ENCODE data around the gene MTREX.

MTREX gene

GRCh38 chr5:55407984-55408383 lies 100.2 kb downstream of the MTREX start:
- H3K4me3 ChIP-seq (replicated peaks; ENCODE audit: low read depth, low read length): no peak overlapping the region
- H3K27me3 ChIP-seq (replicated peaks; ENCODE audit: control insufficient read depth, insufficient read depth, low read length): no peaks in the 10 kb centered on the region
- H3K36me3 ChIP-seq (ENCODE audit: control insufficient read depth, insufficient read depth, low read length): peaks cover 7% of the 10 kb centered on the region
- TF ChIP-seq, protein P1, sequence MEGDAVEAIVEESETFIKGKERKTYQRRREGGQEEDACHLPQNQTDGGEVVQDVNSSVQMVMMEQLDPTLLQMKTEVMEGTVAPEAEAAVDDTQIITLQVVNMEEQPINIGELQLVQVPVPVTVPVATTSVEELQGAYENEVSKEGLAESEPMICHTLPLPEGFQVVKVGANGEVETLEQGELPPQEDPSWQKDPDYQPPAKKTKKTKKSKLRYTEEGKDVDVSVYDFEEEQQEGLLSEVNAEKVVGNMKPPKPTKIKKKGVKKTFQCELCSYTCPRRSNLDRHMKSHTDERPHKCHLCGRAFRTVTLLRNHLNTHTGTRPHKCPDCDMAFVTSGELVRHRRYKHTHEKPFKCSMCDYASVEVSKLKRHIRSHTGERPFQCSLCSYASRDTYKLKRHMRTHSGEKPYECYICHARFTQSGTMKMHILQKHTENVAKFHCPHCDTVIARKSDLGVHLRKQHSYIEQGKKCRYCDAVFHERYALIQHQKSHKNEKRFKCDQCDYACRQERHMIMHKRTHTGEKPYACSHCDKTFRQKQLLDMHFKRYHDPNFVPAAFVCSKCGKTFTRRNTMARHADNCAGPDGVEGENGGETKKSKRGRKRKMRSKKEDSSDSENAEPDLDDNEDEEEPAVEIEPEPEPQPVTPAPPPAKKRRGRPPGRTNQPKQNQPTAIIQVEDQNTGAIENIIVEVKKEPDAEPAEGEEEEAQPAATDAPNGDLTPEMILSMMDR (IDR thresholded peaks at IDR 0.05; ENCODE audit: insufficient read depth, low read length, poor library complexity, severe bottlenecking): no peak
- DNase-seq (ENCODE audit: extremely low read depth, insufficient read length): no peak

DNA sequence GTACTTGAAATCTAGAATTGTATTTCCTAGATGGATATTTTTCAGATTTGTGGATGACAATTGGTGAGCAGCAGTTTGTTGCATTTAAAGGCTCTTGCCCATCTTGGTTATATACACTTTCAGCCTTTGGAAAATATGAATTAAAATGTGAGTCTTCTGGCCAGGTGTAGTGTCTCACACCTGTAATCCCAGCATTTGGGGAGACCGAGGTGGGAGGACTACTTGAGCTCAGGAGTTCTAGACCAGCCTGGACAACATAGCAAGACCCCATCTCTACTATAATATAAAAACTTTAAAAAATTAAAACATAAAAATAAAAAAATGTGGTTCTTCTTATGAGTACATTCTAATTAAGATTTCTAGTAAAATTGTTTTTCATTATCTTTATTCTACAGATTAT lies 102.0 kb downstream of the MTREX start:
- TF ChIP-seq, protein P1 (IDR thresholded peaks at IDR 0.05; ENCODE audit: insufficient read depth, low read length, poor library complexity, severe bottlenecking): no peak
- DNase-seq (ENCODE audit: extremely low read depth, insufficient read length): no peak
- H3K27me3 ChIP-seq (replicated peaks; ENCODE audit: control insufficient read depth, insufficient read depth, low read length): no peaks in the 10 kb centered on the region
- H3K4me3 ChIP-seq (replicated peaks; ENCODE audit: low read depth, low read length): no peak overlapping the region
- peaks cover 5% of the 10 kb centered on the region for H3K36me3 ChIP-seq (ENCODE audit: control insufficient read depth, insufficient read depth, low read length)

GRCh38 chr5:55410845-55411244 lies 103.1 kb downstream of the MTREX start:
- TF ChIP-seq, protein P1 (IDR thresholded peaks at IDR 0.05; ENCODE audit: insufficient read depth, low read length, poor library complexity, severe bottlenecking): no peak
- Histone ChIP-seq H3K4me3 (replicated peaks; ENCODE audit: low read depth, low read length) (no peak overlapping the region), H3K36me3 (ENCODE audit: control insufficient read depth, insufficient read depth, low read length) (peaks cover 5% of the 10 kb centered on the region), H3K27me3 (replicated peaks; ENCODE audit: control insufficient read depth, insufficient read depth, low read length) (no peaks in the 10 kb centered on the region)
- DNase-seq (ENCODE audit: extremely low read depth, insufficient read length): peak; percentile 13

GRCh38 chr5:55411876-55412275 lies 104.1 kb downstream of the MTREX start:
- Histone ChIP-seq H3K27me3 (replicated peaks; ENCODE audit: control insufficient read depth, insufficient read depth, low read length) (no peaks in the 10 kb centered on the region), H3K36me3 (ENCODE audit: control insufficient read depth, insufficient read depth, low read length) (peaks cover 2% of the 10 kb centered on the region; the same call in 1 of the 2 replicates), H3K4me3 (replicated peaks; ENCODE audit: low read depth, low read length) (no peak overlapping the region)
- TF ChIP-seq, protein P1 (IDR thresholded peaks at IDR 0.05; ENCODE audit: insufficient read depth, low read length, poor library complexity, severe bottlenecking): no peak
- DNase-seq (ENCODE audit: extremely low read depth, insufficient read length): no peak

DNA sequence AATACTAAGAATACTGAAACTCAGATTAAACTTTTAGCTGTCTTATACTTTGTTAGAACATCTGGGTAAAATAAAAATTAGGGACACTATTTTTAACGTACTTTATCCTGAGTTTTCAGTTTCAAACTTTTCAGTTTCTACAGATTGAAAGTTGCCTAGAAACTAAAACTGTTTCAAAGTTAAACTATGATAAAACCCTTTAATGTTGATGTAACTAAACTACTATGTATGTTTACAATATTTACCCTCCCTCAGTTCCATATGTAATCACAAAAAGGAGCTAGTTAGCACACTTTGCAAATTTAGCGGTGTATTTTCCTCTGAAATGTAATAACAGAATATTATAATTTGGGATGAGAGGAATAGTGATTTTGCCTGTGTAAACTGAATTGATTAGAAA lies 105.9 kb downstream of the MTREX start:
- H3K36me3 ChIP-seq (ENCODE audit: control insufficient read depth, insufficient read depth, low read length): no peaks in the 10 kb centered on the region; the same call in none of the 2 replicates
- DNase-seq (ENCODE audit: extremely low read depth, insufficient read length): peak; percentile 13
- H3K4me3 ChIP-seq (replicated peaks; ENCODE audit: low read depth, low read length): no peak overlapping the region
- TF ChIP-seq, protein P1 (IDR thresholded peaks at IDR 0.05; ENCODE audit: insufficient read depth, low read length, poor library complexity, severe bottlenecking): no peak
- no peaks in the 10 kb centered on the region for H3K27me3 ChIP-seq (replicated peaks; ENCODE audit: control insufficient read depth, insufficient read depth, low read length)

- Histone ChIP-seq H3K36me3 (ENCODE audit: control insufficient read depth, insufficient read depth, low read length) (no peaks in the 10 kb centered on the region; the same call in none of the 2 replicates), H3K27me3 (replicated peaks; ENCODE audit: control insufficient read depth, insufficient read depth, low read length) (no peaks in the 10 kb centered on the region), H3K4me3 (replicated peaks; ENCODE audit: low read depth, low read length) (no peak overlapping the region)
- TF ChIP-seq, protein P1 (IDR thresholded peaks at IDR 0.05; ENCODE audit: insufficient read depth, low read length, poor library complexity, severe bottlenecking): no peak
- DNase-seq (ENCODE audit: extremely low read depth, insufficient read length): no peak
Measured at GRCh38 chr5:55415071-55415470, 107.3 kb downstream of the MTREX start.

All from GM06990 (cell line).